ENCODE data around the gene CNFN. TPM values are rescaled to one million over a fixed set of nuclear protein-coding genes. Genes with fewer than 3 reads are reported as not detected.
A peak's percentile ranks its signal among the peaks of the same experiment; 100 is the strongest.

CNFN gene, protein sequence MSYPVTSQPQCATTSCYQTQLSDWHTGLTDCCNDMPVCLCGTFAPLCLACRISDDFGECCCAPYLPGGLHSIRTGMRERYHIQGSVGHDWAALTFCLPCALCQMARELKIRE
- 7.1 and 8.8 TPM in 2 replicates for total RNA-seq (2021)
- long read RNA-seq, partial matches to known transcripts: 5 of 6 reads
- long read RNA-seq, other reads (novel, unspliced or antisense): 1 of 6 reads

DNA sequence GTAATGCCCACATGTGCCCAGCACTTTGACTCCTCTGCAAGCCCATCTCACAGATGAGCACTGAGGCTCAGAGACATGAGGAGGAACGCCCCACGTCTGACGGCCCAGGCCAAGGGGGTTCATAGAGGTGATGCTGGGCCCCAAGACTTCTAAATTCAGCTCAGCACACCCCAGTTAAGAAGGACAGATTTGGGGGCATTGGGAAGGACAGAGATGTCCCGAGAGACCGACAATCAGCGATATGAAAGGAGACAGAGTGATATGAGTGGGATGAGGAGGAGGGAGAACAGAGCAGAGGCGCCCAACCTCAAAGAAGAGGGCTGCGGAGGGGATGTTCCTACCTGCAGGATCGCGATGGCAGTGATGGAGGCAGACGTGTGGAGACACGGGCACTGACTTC lies at the start of gene CNFN:
Gene CNFN (minus strand): TSS at position 399 of the 400 bp plus-strand sequence. CDS start 1,260 bp downstream, outside the sequence.
- no peak within 1 kb of the TSS; a peak in 1 of 5 replicates for H3K4me3 Mint-ChIP-seq

More for the DNA sequence above, at the start of gene CNFN:
- Histone ChIP-seq H3K9ac (ENCODE audit: extremely low read depth, insufficient read length, low read length) (no peak within 1 kb of the TSS), H2BK5ac (ENCODE audit: insufficient read length, low read length) (no peak within 1 kb of the TSS), H3K79me1 (ENCODE audit: insufficient read depth, low read depth, low read length, poor library complexity, severe bottlenecking) (no peaks in the 10 kb centered on the region), H3K27ac (ENCODE audit: insufficient read length, low read depth, low read length) (no peak within 1 kb of the TSS), H3K14ac (ENCODE audit: insufficient read depth, low read length) (no peak within 1 kb of the TSS; the same call in 1 of the 2 replicates), H4K8ac (replicated peaks; ENCODE audit: insufficient read length, low read depth, low read length) (no peak within 1 kb of the TSS), H2BK120ac (ENCODE audit: low read depth, low read length, poor library complexity, severe bottlenecking) (no peak within 1 kb of the TSS), H2AK5ac (ENCODE audit: insufficient read length, low read length) (no peak within 1 kb of the TSS), H4K20me1 (ENCODE audit: control insufficient read depth, insufficient read depth, insufficient read length) (no peaks in the 10 kb centered on the region), H4K5ac (ENCODE audit: insufficient read length, low read depth, low read length) (no peak within 1 kb of the TSS), H4K91ac (ENCODE audit: insufficient read length, low read depth, low read length) (no peak within 1 kb of the TSS), H3K4me2 (ENCODE audit: insufficient read depth, insufficient read length, low read length) (no peak within 1 kb of the TSS), H2BK20ac (ENCODE audit: low read depth, low read length, poor library complexity, severe bottlenecking) (no peak within 1 kb of the TSS), H3K4ac (ENCODE audit: low read depth, low read length) (no peak within 1 kb of the TSS), H3K18ac (ENCODE audit: insufficient read length, low read depth, low read length) (no peak within 1 kb of the TSS), H3K23ac (ENCODE audit: insufficient read length, low read depth, low read length) (no peak within 1 kb of the TSS), H2BK12ac (ENCODE audit: insufficient read length, low read depth, low read length) (no peak within 1 kb of the TSS), H3K27me3 (ENCODE audit: insufficient read depth, low read length) (no peaks in the 10 kb centered on the region; the same call in 1 of the 2 replicates), H3T11ph (ENCODE audit: low read length) (no peak within 1 kb of the TSS), H2BK15ac (ENCODE audit: low read depth, low read length) (0 out of 2 replicates have a peak within 1 kb of the TSS, but pooled peaks have one; percentile 9), H3K79me2 (ENCODE audit: insufficient read depth, low read length) (no peaks in the 10 kb centered on the region), H3K9me3 (ENCODE audit: control insufficient read depth, low read depth, low read length) (no peaks in the 10 kb centered on the region), H3K56ac (ENCODE audit: insufficient read length, low read depth, low read length) (peak within 1 kb of the TSS; percentile 43), H3K23me2 (ENCODE audit: insufficient read length, low read depth, low read length, poor library complexity, severe bottlenecking) (no peaks in the 10 kb centered on the region), H3K4me1 (ENCODE audit: insufficient read depth, low read length) (no peaks in the 10 kb centered on the region; the same call in 1 of the 2 replicates), H2AFZ (ENCODE audit: low read length) (no peak within 1 kb of the TSS)
- WGBS (ENCODE audit: extremely low coverage, insufficient read length, low lambda C conversion rate): no CpG with 5 or more reads among the region's 12 CpGs
- Mint-ChIP-seq H3K36me3 (ENCODE audit: insufficient read depth in 1 of 3, low read depth in 3 of 3) (no peaks in the 10 kb centered on the region; a peak in 2 of 7 replicates), H3K4me1 (peaks cover 17 to 29% of the 10 kb centered on the region in 2 experiments), H3K27ac (peak within 1 kb of the TSS in 1 of 3 experiments; percentile 5; a peak in 1 of 7 replicates), H3K9me3 (peaks cover 0 to 2% of the 10 kb centered on the region in 2 experiments; a peak in 1 of 5 replicates), H3K27me3 (ENCODE audit: low read depth) (peaks cover 67% of the 10 kb centered on the region)
- TF ChIP-seq, protein P1, sequence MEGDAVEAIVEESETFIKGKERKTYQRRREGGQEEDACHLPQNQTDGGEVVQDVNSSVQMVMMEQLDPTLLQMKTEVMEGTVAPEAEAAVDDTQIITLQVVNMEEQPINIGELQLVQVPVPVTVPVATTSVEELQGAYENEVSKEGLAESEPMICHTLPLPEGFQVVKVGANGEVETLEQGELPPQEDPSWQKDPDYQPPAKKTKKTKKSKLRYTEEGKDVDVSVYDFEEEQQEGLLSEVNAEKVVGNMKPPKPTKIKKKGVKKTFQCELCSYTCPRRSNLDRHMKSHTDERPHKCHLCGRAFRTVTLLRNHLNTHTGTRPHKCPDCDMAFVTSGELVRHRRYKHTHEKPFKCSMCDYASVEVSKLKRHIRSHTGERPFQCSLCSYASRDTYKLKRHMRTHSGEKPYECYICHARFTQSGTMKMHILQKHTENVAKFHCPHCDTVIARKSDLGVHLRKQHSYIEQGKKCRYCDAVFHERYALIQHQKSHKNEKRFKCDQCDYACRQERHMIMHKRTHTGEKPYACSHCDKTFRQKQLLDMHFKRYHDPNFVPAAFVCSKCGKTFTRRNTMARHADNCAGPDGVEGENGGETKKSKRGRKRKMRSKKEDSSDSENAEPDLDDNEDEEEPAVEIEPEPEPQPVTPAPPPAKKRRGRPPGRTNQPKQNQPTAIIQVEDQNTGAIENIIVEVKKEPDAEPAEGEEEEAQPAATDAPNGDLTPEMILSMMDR (conservative IDR thresholded peaks at IDR 0.05): no peak
- DNase-seq: no peak

All from H9 (cell line).